ENCODE results near the gene PDS5B.

DNA sequence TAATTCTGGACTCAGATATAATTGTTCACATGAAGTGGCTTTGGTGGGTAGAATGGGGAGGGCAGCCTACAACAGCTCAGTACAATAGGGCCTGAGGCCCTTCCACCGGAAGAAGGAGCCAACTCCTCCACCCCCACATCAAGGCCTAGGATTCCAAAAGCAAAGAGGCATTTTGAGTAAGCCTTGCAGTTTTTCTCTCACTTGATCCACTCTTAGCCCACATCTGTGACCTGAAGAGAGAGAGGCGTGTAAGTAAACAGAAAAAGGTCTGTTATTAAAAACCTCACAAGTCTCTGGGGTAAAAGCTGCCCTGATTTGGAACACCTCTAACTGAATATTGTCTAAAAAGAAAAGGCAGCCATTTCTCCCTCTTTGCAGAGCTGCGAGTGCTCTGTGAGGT, 215.9 kb downstream of the PDS5B start:
- TF ChIP-seq POLR2A (IDR thresholded peaks at IDR 0.05) (no peak), EP300 (IDR thresholded peaks at IDR 0.05; ENCODE audit: low read depth) (no peak), CTCF (IDR thresholded peaks at IDR 0.05) (no peak)
